ENCODE results near the gene CUEDC1.

The CUEDC1 gene, protein sequence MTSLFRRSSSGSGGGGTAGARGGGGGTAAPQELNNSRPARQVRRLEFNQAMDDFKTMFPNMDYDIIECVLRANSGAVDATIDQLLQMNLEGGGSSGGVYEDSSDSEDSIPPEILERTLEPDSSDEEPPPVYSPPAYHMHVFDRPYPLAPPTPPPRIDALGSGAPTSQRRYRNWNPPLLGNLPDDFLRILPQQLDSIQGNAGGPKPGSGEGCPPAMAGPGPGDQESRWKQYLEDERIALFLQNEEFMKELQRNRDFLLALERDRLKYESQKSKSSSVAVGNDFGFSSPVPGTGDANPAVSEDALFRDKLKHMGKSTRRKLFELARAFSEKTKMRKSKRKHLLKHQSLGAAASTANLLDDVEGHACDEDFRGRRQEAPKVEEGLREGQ

GRCh38 chr17:57955183-57955931 lies at the start of gene CUEDC1:
Gene CUEDC1, minus strand, starts transcription at chr17:57955412. Its CDS starts 69,848 bp downstream, at chr17:57885564.
- peak in 1 of 2 donors; percentile 35 for DNase-seq (ENCODE audit: low read depth in 2 of 2, low spot score in 1 of 2)

DNA sequence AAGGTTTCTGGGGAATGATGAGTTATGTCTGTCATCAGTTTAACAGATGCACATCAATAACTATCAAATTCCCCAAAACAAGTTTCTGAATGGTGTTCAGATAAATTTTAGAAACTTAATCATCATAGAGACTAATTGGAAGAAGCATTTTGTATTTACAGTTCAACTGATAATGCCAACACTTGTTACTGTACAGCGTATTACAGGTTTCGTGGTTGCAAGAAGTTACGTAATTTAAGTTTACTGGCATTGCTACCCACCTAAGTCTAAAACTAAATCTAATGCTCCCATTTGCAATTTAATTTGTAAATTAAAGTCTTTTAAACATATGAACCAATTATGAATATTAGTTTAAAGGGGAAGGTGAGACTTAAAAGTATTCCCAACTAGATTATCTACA lies 48.8 kb upstream of the CUEDC1 start:
- DNase-seq (ENCODE audit: low read depth in 2 of 2, low spot score in 1 of 2) = no peak

DNA sequence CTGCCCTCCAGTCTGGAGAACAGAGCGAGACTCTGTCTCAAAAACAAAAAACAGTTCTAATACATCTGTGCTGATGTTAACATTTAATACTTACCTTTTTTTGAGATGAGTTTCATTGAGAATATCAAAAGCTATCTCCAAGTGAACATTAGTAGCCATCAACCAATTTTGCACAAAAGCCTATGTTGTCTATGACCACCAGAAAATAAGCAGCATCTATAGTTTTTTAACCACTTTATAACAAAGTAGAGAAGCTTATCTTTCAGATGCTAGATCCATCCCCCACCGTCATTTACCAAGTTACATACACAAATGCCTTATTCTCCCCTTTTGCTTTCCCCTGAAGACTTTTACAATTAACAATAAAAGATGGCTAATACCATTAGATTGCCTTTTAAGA lies 47.8 kb upstream of the CUEDC1 start:
- DNase-seq (ENCODE audit: low read depth in 2 of 2, low spot score in 1 of 2) = no peak

GRCh38 chr17:58002154-58002948 lies 47.1 kb upstream of the CUEDC1 start:
- no peak for DNase-seq (ENCODE audit: low read depth in 2 of 2, low spot score in 1 of 2)

GRCh38 chr17:58001461-58002124 lies 46.4 kb upstream of the CUEDC1 start:
- no peak for DNase-seq (ENCODE audit: low read depth in 2 of 2, low spot score in 1 of 2)

- no peak for DNase-seq (ENCODE audit: low read depth in 2 of 2, low spot score in 1 of 2)
Measured at GRCh38 chr17:57999496-58000017, 44.3 kb upstream of the CUEDC1 start.

GRCh38 chr17:57999010-57999495 lies 43.8 kb upstream of the CUEDC1 start:
- DNase-seq (ENCODE audit: low read depth in 2 of 2, low spot score in 1 of 2) = no peak

DNA sequence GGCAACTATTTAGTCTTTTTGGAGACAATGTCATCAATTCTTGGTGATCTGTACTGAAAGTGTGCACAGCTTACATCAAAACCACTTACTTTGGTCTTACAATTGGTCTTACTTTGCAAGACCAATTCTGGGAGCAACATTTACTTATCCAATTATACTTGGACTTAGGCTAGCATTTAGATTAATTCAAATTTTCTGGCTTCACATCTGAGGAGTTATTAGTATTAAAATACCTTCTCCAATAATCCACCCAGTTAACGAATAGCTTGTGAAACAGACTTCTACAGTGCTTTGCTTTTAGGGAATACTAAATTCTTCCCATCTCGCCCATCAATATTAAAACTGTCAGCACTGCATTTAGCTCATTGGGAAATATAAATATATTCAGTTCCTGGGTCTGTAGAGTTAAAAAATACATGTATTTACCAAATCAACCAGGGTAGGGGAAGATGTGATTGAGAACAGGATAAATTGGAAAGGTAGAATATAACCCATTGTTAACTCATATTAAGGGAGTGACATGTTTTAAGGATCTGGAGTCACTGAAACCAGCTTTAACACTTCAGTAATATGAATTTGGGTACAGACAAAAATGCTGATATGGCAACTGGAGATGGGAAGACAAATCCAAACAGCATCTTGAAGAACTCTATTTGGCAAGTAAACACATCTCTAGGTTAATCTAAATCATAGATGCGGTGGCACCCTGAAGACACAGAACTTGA lies 42.0 kb upstream of the CUEDC1 start:
- no peak for DNase-seq (ENCODE audit: low read depth in 2 of 2, low spot score in 1 of 2)

DNA sequence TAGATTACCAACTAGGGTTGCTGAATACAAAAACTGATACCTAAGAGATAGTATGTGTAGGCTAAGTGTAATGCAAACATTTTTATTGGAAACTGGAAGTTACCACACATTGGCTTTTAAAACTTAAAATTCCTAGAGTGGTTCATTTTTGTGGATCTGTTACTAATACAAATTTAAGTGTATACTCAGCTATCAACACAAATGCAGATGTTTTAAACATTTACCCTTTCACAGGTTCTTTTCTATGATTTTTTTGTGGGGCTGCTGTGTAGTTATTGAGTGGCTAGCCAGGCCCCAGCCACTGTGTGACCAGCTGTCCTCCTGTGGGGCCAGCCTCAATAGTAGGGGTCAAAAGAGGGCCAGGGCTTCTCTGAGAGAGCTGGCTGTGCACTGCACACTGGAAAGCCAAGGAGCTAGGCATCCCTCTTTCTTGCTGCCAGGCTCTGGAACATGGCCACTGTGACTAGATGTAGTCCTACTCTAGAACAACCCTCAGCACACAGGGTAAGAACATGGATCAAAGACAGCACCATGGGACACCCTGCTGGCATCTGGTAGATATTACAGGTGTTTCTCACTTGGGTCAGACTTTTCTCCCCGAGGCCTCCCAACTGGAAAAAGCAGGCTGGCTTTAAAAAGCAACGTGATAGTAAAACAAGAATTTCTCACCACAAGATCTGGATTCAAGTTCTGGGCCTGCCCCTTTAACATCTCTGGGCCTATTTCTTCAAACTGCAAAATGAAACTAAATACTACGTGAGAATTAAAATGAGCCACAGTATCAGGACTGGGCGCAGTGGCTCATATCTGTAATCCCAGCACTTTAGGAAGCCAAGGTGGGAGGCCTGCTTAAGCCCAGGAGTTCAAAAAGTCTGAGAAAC lies 40.1 kb upstream of the CUEDC1 start:
- DNase-seq (ENCODE audit: low read depth in 2 of 2, low spot score in 1 of 2) = peak; percentile 8 to 19

DNA sequence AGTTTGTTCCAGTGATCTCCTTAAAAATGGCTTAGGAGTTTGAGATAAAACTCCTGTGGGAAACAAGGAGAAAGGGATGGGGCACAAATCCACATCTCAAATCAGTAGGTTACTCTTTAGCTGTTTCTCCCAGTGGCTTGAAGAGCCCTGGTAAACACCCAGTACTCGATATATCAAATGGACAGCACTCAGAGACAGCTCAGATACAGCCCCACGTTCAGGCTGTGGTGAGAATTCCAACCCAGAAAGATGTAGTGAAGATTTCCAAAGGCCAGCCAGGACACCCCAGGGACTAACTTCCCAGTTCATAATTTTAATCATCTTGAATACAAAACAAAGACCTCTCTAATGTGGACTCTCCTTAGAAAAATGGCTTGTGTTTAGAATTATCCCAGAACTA lies 39.2 kb upstream of the CUEDC1 start:
- DNase-seq (ENCODE audit: low read depth in 2 of 2, low spot score in 1 of 2) = no peak

DNA sequence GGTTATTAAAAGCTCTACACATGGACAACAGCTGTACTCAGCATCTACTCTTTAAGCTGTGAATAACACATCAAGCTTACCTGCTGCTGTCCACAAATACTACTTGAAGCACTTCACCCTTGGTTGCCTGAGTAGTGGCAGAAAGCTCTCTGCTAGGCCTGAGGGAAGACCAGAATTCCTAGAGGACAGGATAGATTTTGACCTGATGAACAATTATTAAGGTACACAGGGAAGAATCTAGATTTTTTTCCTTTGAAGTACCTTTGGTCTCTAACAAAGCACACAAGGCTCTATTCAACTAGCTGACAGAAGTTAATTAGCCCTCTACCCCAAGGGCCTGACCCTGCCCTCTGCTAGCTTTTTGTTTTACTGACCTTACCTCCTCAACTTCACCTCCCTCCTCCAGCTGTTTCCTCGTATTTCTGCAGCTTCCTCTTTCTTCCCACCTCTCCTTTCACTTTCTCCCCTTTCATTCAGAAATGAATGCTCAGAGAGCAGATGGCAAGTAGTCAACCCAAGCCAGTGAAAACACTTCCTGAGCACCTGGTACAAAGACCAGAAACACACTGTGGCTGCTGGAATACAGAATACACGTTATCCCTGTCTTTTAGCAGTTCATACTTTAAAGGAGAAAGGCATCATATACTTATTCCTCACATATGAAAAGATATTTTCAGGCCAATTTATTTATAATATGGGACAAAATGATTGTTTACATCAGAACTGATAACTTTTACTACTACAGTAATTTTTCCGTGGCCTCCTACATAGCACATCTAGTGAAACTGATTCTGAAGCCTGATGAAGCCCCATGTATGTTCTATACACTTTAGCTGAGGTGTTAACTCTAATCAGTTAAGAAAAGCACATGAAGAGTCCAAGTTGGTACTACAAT lies 38.5 kb upstream of the CUEDC1 start:
- DNase-seq (ENCODE audit: low read depth in 2 of 2, low spot score in 1 of 2) = no peak

DNA sequence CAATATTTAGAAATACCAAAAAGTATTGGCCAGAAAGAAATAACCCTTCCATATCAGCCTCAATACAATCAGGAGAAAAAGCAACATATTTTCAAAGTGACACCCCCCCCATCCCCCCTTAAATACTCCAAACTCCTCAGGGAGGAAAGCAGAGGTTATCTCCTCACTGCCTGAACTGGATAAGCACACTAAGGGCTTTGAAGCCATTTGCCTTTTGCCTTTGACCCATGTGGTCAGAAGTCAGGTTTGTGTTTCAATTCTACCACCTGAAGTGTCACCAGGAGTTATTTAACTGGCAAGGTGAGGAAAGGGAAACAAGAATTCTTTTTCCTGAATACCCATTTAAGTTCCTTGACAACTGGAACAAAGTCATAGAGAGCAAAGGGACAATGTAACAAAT lies 36.3 kb upstream of the CUEDC1 start:
- no peak for DNase-seq (ENCODE audit: low read depth in 2 of 2, low spot score in 1 of 2)

DNA sequence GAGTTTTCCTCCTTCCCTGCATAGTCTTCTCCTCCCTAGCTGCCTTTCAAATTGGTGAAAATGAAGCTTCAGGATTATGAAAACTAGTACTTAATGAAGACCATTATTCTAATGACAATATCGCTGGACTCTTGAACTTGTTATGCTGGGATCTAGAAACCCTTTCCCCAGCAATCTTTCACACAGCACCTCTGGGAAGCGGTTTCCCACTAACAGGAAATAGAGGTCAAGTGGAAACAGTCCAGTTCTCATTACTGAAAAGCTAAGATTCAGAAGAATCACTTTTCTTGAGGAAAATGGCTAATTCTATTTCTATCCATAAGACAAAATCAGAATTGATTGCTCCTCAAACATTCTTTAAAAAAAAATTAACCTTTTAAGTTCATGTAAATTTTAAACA lies 34.8 kb upstream of the CUEDC1 start:
- DNase-seq (ENCODE audit: low read depth in 2 of 2, low spot score in 1 of 2) = no peak

- DNase-seq (ENCODE audit: low read depth in 2 of 2, low spot score in 1 of 2) = peak; percentile 38 to 47
Measured at GRCh38 chr17:57988301-57989250, 33.4 kb upstream of the CUEDC1 start.

DNA sequence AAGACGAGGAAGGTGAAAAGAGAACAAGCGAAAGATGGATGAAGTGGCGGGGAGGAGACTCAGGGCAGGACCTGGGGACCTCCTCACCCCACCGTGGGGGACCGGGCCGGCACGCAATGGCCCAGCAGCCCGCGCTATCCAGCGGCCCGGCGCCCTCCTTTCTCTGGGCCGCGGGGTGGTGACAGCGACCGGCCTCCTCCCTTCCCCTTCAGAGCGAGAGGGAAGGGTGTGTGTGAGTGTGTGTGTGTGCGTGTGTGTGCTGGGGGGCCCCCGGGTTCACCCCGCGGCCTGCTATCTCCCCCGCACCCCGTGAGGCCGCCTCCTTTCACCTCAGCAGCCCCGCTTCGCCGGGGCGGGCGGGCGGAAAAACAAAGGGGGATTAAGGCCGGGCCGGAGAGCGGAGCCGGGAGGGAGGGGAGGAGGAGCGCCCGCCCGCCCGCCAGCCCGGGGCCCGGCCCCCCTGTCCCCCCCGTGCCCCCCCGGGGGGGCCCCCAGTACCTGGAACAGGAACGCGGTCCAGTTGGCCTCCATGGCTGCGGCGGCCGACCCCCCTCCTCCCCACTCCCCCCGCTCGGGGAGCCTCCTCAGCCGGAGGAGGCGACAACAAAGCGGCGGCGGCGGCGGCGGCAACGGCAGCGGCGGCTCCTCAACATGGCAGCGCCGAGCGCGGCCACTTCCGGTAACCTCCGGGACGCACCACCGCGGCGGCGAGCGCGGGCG lies 32.5 kb upstream of the CUEDC1 start, which contains the start of gene VEZF1:
Gene VEZF1 (minus strand): TSS at position 674 of the 720 bp plus-strand sequence. CDS start 143 bp downstream, at position 531.
- peak; percentile 50 to 56 for DNase-seq (ENCODE audit: low read depth in 2 of 2, low spot score in 1 of 2)
